RCC 7860 (cell line): ENCODE measurements around the gene RBM6.
"Not testable (repeated sequence)": the region's sequence is repeated elsewhere in the genome, so short reads cannot be mapped to it uniquely, and the experiment has no call there.

Source experiments
- DNase-seq: peaks from one replicate; pipeline ENCODE4 v3.0.0-alpha.2; 2015; ENCODE audit warnings: low spot score
- FAIRE-seq: peaks from 2 replicates; lab custom pipeline; 2012; peaks lifted over from hg19 to GRCh38; lab: Jason Lieb, UNC

Gene RBM6

GRCh38 chr3:49912881-49913281 is 27.1 kb upstream of the RBM6 start:
- FAIRE-seq (no peak), DNase-seq (no peak)

DNA sequence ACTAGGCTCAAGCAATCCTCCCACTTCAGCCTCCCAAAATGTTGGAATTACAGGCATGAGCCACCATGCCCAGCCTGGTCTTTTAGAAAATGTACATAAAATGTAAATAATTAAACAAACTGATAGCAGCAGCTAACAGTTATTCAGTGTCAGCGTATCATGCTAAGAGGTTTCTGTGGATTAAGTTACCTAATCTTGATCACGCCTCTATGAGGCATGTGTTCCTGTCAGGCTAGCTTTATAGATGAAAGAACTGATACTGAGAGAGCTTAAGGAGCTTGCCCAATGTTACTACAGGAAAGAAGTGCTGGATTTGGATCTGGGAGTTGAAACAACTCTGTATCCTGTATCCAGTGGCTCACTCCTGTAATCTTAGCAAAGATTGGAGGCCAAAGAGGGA is 25.0 kb upstream of the RBM6 start:
- DNase-seq, result no peak
- FAIRE-seq, result no peak

DNA sequence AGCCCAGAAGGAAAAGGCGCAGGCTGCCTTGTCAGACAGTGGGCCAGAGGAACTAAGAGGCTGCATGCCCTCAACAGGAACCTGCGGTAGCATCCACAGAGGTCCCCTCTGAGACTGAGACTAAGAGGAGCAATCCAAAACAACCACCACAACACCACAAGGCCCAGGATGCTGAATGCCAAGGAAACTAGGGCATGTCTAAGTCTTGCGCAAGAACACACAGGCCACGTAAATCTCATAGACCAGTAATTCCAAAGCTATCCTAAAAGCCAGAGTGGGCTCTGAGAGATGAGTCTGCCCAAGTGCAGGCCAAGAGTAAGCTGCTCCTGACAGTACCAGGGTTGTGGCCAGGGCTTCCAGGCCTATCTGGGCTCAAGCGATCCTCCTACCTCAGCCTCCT is 23.3 kb upstream of the RBM6 start:
- no peak for DNase-seq
- no peak for FAIRE-seq

- FAIRE-seq, DNase-seq: not testable (repeated sequence)
These were observed 22.0 kb upstream of the RBM6 start for GRCh38 chr3:49917806-49918590.

DNA sequence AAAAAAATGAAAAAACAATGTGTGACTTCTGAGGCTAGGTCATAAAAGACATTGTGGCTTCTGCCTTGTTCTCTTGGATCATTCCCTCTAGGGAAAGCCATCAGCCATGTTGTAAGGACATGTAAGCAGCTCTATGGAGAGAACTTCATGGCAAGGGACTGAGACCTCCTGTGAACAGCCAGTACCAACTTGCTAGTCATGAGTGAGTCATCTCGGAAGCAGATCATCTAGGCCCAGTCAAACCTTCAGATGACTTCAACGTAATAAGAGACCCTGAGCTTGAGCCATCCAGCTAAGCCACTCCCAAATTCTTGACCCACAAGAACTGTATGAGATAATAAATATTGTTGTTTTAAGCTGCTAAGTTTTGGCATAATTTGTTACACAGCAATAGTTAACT is 15.3 kb upstream of the RBM6 start:
- DNase-seq, result peak; percentile 52

DNA sequence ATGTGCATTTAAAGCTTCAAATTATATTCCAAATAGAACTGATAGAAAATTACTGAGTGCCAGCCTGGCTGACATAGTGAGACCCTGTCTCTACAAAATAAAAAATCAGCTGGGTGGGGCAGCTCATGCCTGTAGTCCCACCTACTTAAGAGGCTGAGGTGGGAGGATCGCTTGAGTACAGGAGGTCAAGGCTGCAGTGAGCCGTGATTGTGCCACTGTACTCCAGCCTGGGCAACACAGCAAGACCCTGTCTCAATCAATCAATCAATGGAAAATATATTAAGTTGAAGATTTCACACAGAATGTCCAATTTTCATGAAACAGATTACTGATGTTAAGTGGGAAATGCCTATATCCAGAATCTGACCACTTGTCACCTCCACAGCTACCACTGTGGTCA is 14.5 kb upstream of the RBM6 start:
- no peak for DNase-seq
- FAIRE-seq, result no peak

More for the DNA sequence above, 15.3 kb upstream of the RBM6 start:
- no peak for FAIRE-seq

- DNase-seq, result no peak
- FAIRE-seq, result no peak
These were observed 13.7 kb upstream of the RBM6 start for GRCh38 chr3:49926117-49926728.

GRCh38 chr3:49927798-49928197 is 12.2 kb upstream of the RBM6 start:
- no peak for FAIRE-seq
- DNase-seq, result no peak

GRCh38 chr3:49928481-49929017 is 11.4 kb upstream of the RBM6 start:
- DNase-seq, result no peak
- no peak for FAIRE-seq

- DNase-seq, result peak; percentile 70
- no peak for FAIRE-seq
These were observed 10.4 kb upstream of the RBM6 start, which contains the start of gene MON1A for GRCh38 chr3:49929291-49930167. Gene MON1A (minus strand): TSS chr3:49929811. CDS start chr3:49913346, 16,465 bp downstream.

DNA sequence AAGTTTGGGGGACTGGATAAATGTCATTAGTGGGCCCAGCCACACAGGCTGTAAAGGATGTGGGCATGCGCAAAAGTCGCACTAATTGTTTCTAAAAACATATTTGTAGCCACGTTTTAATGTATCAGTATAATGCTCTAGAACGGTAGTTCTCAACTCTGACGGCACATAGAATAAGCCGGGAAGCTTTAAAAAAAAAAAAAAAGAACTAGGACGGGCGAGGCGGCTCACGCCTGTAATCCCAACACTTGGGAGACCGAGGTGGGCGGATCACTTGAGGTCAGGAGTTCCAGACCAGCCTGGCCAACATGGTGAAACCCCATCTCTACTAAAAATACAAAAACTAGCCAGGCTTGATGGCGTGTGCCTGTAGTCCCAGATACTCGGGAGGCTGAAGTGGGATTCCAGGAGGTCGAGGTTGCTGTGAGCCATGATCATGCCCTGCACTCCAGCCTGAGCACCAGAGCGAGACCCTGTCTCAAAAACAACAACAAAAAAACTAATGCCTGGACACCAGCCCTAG is 9.7 kb upstream of the RBM6 start:
- FAIRE-seq (no peak), DNase-seq (no peak)

GRCh38 chr3:49930922-49931321 is 9.0 kb upstream of the RBM6 start:
- FAIRE-seq (no peak), DNase-seq (peak; percentile 9)

DNA sequence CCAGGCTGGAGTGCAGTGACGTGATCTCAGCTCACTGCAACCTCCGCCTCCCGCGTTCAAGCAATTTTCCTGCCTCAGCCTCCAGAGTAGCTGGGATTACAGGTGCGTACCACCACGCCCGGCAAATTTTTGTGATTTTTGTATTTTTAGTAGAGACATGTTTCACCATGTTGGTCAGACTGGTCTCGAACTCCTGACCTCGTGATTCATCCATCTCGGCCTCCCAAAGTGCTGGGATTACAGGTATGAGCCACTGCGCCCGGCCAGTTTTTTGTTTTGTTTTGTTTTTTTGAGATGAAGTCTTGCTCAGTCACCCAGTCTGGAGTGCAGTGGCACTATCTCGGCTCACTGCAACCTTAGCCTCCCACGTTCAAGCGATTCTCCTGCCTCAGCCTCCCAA is 7.7 kb upstream of the RBM6 start:
- not testable (repeated sequence) for DNase-seq, FAIRE-seq

GRCh38 chr3:49937090-49937489 is 2.9 kb upstream of the RBM6 start:
- no peak for DNase-seq
- FAIRE-seq, result no peak

- no peak for FAIRE-seq
- no peak for DNase-seq
These were observed 808 bp downstream of the RBM6 start for GRCh38 chr3:49940667-49941249.

DNA sequence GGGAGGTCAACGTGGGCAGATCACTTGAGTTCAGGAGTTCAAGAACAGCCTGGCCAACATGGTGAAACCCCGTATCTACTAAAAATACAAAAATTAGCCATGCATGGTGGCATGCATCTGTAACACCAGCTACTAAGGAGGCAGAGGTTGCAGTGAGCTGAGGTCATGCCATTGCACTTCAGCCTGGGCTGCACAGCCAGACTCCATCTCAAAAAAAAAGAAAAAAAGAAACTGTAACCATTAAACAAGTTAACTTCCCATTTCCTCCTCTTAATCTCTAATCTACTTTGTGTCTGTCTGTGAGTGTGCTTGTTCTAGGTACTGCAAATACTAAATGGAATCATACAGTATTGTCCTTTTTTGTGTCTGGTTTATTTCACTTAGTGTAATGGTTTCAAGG is 2.7 kb downstream of the RBM6 start:
- FAIRE-seq (no peak), DNase-seq (no peak)

- DNase-seq (no peak), FAIRE-seq (no peak)
These were observed 13.0 kb downstream of the RBM6 start for GRCh38 chr3:49952924-49953323.

DNA sequence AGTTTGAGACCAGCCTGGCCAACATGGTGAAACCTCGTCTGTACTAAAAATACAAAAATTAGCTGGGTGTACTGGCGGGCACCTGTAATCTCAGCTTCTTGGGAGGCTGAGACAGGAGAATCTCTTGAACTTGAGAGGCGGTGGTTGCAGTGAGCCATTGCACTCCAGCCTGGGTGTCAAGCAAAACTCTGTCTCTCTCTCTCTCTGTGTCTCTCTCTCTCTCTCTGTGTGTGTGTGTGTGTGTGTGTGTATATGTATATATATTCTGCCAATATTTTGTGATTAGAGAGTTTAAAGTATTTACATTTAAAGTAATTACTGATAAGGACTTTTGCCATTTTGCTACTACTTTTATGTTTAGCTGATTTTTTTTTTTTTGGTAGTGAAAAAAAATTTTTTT is 15.7 kb downstream of the RBM6 start:
- DNase-seq, result no peak
- FAIRE-seq, result no peak

GRCh38 chr3:49966233-49966942 is 26.4 kb downstream of the RBM6 start:
- FAIRE-seq (no peak), DNase-seq (peak; percentile 20)

DNA sequence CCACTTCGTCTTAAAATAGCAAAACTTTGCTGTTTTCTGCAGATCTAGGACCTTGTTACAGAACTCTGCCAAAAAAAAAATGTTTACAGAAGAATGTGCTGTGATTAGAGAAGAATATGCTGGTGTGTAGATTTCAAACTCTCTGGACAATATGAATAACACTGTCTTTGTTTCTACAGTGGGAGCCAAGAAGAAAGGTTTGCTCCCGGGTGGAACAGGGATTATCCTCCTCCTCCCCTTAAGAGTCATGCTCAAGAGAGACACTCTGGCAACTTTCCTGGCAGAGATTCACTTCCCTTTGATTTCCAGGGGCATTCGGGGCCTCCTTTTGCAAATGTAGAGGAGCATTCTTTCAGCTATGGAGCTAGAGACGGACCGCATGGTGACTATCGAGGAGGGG is 27.3 kb downstream of the RBM6 start:
- FAIRE-seq, result no peak

More for the DNA sequence above, 27.3 kb downstream of the RBM6 start:
- no peak for DNase-seq
